Stimulated activated CD4-positive, alpha-beta T cell treated with anti-CD3 and anti-CD28 coated beads, Interleukin-2, amount 100 ng/mL, for 24 hours (primary cell): Measurements from ENCODE around the gene OR52J3.
"Not testable (repeated sequence)": the region's sequence is repeated elsewhere in the genome, so short reads cannot be mapped to it uniquely, and the experiment has no call there.

Source experiments
- DNase-seq, 2 donors: peaks; one replicate each; pipeline ENCODE4 v3.0.0-alpha.2; 2020

The OR52J3 gene

DNA sequence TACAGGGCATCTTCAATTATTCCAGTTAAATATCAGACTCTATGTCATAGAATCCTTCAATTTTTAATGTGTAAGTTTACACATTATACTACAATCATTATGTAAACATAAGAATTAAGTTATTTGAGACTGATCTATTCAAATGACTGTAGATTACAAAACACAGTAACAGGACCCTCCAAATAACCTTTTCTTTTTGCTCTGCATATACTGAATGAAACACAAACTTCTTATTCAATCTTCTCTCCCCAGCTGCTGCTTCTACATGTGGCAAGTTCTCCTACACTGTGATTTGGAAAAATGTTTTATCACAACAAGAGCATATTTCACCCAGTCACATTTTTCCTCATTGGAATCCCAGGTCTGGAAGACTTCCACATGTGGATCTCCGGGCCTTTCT lies at the start of gene OR52J3:
TSS of gene OR52J3 (plus strand) at position 301 of the 400 bp plus-strand sequence. CDS start at position 301, 0 bp downstream.
- DNase-seq, result no peak

DNA sequence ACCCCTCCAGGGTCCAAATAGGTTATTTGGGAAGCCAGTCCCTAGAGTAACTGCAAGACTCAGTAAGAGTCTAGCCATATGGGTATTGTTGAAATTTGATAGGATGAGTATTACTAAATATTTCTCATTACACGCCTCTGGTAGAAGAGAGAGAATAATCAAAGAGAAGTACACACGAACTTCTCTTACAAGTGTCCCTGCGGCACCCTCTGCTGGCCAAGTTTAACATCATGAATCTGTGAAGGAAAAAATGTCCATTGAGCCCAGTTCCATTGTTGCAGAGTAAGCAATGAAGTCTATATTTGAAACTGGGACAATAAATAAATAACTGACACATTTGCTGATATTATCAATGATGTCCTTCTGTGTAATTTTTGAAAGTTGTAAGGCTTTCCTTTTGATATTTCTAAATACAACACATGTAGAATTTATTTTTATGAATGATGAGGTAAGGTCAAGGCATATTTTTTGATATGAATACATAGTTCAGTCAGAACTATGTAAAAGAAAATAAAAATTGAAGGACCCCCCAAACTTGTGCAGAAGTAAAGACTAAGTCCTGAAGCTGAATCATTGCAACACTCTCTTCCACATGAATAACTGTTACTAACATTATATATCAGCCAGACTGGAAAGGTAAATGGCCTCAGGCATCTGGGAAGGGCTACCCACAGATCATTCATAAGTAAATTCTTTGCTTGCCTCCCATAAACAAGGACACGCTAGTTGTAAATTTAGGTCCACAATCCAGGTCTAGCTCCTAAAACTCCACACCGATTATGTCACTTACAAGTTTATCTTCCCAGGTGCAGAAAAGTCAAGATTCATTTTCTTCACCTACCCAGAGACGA lies 41.7 kb upstream of the OR52J3 start:
- peak in 1 of 2 donors; percentile 45 for DNase-seq

GRCh38 chr11:5007561-5007960 lies 38.8 kb upstream of the OR52J3 start:
- DNase-seq, result no peak

DNA sequence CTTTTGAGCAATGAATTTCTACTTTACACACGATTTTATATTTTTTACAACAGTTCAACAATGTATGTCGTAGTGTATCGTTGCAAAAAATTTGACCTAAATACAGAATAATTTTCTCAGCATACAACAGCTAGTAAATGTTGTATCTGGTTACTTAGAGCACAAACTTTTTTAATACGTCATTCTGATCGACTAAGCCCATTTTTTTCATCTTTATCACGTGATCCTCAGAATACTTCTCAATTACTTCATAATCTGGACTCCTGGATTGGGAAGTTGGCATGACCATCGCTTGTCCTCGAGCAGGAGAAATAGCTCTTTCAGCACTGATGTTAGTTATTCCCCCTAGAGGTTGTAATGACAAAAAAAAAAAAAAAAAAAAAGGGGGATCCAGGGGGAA lies 35.1 kb upstream of the OR52J3 start:
- DNase-seq, result no peak

DNA sequence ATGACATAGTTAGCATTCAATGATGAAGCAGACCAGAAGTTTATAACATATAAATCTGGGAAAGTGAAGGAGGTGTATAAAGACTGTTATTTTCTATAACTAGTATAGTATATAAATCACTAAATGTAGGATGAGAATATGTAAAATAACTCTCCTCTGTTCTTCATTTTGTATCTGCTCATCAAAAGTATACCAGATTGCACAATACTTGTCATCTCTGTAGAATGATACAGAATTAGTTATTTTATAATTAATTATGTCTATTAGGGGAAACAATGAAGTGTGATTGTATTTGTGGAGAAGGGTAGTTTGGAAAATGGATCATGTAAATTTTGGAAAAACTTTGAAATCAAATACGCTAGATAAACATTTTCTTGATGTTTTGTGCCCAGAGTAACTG lies 33.3 kb upstream of the OR52J3 start:
- DNase-seq, result no peak

DNA sequence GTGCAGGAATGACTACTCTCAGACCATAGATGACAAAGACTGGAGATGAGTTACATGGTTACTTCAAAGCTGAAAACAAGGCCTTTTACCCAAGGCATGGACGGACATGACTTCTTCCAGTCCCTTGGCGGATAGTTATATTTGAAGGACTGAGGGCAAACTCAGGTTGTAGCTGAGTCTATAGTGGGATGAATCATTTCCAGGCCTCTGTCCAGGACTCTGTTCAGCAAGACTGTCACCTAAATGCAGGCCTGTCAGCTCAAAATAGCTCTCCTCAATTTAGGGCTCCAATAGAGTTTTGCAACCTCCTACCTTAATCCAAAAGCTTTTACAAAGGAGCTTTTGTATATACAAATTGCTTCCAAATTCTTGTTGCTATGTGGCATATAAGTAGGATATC lies 24.3 kb upstream of the OR52J3 start:
- DNase-seq, result no peak

DNA sequence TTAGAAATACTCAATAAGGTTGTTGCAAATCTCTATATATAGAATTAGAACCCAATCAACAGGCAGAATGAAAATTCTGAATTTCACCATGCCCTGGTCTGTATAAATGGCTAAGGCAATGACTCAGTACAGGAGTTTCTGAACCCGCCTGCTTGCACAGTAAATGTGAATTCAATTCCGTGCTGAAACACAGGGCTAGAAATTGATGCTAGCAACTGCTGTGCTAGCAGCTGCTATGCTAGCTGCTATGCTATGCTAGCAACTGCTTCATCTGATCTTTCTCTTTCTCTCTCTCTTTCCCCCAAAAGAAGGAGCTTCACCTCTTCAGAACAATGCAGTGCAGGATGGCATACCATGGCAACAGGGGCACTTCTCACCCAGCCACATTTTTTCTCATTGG lies 9.7 kb upstream of the OR52J3 start:
- no peak for DNase-seq

- DNase-seq, result no peak
Observed at GRCh38 chr11:5037926-5038325, 8.4 kb upstream of the OR52J3 start.

DNA sequence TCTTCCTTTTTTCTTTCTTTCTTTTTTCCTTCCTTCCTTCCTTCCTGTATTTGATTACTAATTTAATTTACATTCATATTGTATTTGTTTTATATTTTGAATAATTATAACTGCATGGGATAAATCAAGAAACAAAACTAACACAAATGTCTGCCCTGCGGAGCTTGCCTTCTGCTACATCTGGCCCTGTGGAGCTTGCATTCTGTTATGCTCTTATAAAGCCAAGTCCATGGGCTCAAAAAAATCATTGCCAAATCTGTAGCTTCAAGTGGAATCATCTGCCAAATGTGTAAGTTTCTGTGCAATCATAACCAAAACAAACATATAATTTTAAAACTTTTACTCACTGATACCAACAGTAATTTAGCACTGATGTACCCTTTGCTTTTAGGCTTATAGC lies 8.0 kb upstream of the OR52J3 start:
- no peak for DNase-seq

- DNase-seq, result no peak
Observed at GRCh38 chr11:5040876-5041275, 5.5 kb upstream of the OR52J3 start.

DNA sequence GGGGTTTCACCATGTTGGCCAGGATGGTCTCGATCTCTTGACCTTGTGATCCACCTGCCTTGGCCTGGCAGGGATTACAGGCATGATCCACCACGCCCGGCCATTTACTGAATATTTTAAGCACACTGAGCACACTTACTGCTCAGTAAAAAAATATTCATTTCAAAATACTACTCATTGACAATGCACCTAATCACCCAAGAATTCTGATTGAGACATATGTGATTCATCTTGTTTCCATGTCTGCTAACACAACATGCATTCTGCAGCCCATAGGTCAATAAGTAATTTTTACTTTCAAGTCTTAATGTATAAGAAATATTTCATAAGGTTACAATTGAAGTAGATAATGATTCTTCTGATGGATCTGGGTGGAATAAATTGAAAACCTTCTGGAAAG lies 4.2 kb upstream of the OR52J3 start:
- no peak for DNase-seq

GRCh38 chr11:5043380-5043779 lies 2.9 kb upstream of the OR52J3 start:
- DNase-seq, result no peak

- DNase-seq, result no peak
Observed at GRCh38 chr11:5046754-5047330, 516 bp downstream of the OR52J3 start.

- DNase-seq, result not testable (repeated sequence)
Observed at GRCh38 chr11:5058679-5059078, 12.4 kb downstream of the OR52J3 start.

DNA sequence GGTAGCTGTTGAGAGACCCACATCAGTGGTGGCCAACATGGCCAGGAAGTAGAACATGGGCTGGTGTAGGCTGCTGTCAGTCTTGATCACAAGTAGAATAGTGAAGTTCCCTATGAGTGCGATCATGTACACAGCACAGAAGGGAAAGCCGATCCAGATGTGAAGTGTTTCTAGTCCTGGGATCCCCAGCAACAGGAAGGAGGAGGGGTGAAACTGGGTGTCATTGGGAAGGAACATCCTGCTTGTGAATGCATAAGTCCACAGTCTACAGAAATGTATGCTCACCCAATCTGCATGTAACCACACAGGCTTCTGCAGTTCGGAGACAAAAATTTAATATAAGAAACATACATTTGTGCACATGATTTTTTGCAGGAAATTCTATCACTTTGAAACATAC lies 13.1 kb downstream of the OR52J3 start, which contains the start of gene OR52E2:
TSS of gene OR52E2 (minus strand) at position 237 of the 400 bp plus-strand sequence. CDS start at position 237, 0 bp downstream.
- no peak for DNase-seq

DNA sequence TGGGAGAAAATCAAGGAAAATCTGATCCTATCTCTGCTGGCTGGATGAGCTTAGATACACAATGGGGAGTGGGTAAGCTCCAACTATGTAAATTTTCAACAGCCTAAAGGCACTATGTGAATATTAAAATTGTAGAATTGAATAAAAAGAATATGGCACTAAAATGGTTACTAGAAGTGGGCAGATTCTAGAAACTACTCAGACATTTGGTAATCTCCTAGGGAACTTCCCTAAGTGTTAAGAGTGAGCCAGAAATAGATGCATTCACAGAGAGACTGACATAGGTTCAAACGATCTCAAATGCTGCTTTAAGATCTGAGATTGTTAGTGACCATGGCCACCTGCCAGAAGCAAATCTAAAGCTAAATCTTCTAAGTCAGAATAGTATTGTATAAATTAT lies 18.7 kb downstream of the OR52J3 start:
- DNase-seq, result no peak

- no peak for DNase-seq
Observed at GRCh38 chr11:5069272-5069671, 22.9 kb downstream of the OR52J3 start, which contains the start of gene OR52E1. OR52E1 (plus strand) TSS chr11:5069572.

- DNase-seq, result no peak
Observed at GRCh38 chr11:5071799-5072198, 25.5 kb downstream of the OR52J3 start.

GRCh38 chr11:5081405-5081804 lies 35.1 kb downstream of the OR52J3 start:
- no peak for DNase-seq

DNA sequence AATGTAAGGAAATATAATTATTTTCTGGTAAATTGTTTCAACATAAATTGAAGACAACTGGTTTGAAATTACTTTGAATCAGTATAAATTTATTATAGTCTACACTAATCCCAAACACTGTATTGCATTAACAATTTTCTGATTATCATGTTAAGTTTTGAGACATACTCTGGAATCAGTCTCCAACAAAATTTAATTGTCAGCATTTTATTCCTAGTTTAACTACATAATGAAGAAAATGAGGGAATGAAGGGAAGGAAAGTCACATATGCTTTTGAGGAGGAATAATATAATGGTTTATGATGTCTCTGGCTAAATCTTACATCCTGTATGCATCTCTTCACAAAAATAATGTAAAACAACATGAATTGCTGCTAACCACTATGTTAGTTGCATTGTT lies 37.3 kb downstream of the OR52J3 start:
- DNase-seq, result no peak

- DNase-seq, result no peak
Observed at GRCh38 chr11:5088556-5088955, 42.2 kb downstream of the OR52J3 start.

DNA sequence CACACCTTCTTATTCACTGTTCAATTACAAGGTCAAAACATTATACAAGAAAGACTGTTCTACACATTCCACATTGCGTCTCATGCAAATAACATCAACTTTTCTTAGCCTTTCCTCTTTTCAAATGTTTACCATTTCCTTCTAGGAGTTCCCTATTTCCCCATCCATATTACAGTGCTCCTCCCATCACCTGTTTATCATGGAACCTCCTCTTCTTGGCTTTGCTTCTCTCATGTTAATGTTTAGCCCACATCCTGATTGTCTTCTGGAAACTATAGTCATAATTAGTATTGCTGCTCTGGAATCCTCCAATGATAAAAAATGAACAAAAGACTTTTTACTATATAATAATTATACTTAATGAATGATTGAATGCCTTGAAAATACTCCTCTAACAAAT lies 44.3 kb downstream of the OR52J3 start:
- no peak for DNase-seq

DNA sequence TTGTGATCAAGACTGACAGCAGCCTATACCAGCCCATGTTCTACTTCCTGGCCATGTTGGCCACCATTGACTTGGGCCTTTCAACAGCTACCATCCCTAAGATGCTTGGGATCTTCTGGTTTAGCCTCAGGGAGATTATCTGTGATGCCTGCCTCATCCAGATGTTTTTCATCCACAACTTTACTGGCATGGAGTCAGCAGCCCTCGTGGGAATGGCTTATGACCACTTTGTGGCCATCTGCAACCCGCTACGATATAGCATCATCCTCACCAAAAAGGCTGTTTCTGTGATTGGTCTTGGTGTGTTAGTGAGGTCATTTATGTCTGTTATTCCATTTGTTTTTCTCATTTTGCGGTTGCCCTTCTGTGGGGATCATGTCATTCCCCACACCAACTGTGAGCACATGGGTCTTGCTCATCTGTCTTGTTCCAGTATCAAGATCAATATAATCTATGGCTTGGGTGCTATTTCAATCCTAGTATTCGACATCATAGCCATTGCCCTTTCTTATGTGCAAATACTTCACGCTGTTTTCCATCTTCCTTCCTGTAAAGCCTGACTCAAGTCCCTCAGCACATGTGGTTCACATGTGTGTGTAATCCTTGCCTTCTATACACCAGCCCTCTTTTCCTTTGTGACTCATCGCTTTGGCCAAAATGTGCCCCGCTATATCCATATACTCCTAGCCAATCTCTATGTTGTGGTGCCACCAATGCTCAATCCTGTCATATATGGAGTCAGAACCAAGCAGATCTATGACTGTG lies 46.7 kb downstream of the OR52J3 start:
- no peak for DNase-seq

DNA sequence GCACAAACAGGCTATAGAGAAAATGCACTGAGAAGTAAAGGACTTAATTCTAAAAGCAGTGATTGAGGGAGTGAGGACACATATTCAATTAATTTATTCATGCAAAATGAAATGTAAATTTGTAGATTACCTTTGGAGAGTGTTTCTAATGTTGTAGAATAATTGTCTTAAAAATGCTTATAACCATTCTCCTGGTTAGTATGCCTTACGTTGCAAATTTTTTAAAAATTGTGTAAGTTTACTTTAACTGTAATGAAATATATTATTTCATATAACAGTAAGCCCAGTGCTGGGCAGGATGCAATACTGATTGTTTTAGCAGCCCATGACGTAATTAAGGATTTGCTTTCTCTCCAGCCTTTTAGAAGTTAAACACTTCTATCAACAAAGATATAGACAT lies 49.7 kb downstream of the OR52J3 start:
- DNase-seq, result no peak
